B cell (primary cell): ENCODE results near the gene EYS. TPM values are rescaled to one million over a fixed set of nuclear protein-coding genes. Genes with fewer than 3 reads are reported as not detected.

Experiments
- ATAC-seq: fragments of 200-7000 bp; cut with Tn5 transposase; one replicate; pipeline ENCODE4 v1.10.0; 2021; ENCODE audit warnings: low read depth, mild to moderate bottlenecking, moderate number of reproducible peaks, moderate library complexity
- CTCF ChIA-PET: fragments of 350-600 bp; sonication (Branson Sonifier 250); formaldehyde crosslinking; loops from one replicate; lab custom pipeline; 2021; ENCODE audit warnings: antibody characterized with exemption, inconsistent platforms; lab: Charles Lee
- POLR2A ChIA-PET: fragments of 350-600 bp; sonication (Branson Sonifier 250); formaldehyde crosslinking; loops from one replicate; lab custom pipeline; 2021; ENCODE audit warnings: antibody characterized with exemption; lab: Charles Lee
- DNase-seq: peaks from one replicate; pipeline ENCODE4 v3.0.0; 2013
- H2AFZ ChIP-seq: 2 replicates; pipeline ENCODE4 v1.6.1; 2012; ENCODE audit warnings: mild to moderate bottlenecking, low read depth, low read length; ENCODE audit not compliant: insufficient read depth, poor library complexity, severe bottlenecking
- H3K27ac ChIP-seq, 2 donors: 1 replicate in 1 of 2; 2 replicates in 1 of 2; pipeline ENCODE4 v1.5.1; 2012 to 2013; ENCODE audit warnings: low read length in 2 of 2, mild to moderate bottlenecking in 2 of 2, moderate library complexity in 1 of 2
- H3K27me3 ChIP-seq, 4 experiments: fragments of 200-600 bp in 1 of 4; sonication (generic) in 1 of 4; replicated peaks in 1 of 4; 1 replicate in 2 of 4; 2 replicates in 2 of 4; pipeline versions ENCODE4 v1.6.1 to v1.7.0; 2013 to 2016; ENCODE audit warnings: low read length in 3 of 4, mild to moderate bottlenecking in 2 of 4, mixed read lengths in 1 of 4, moderate library complexity in 1 of 4; ENCODE audit not compliant: insufficient read depth in 4 of 4, control insufficient read depth in 3 of 4; ENCODE audit errors: control extremely low read depth in 1 of 4
- H3K36me3 ChIP-seq, 2 experiments: replicated peaks in 1 of 2; 1 replicate in 1 of 2; 2 replicates in 1 of 2; pipeline versions ENCODE4 v1.6.1 to v1.7.1; 2013; ENCODE audit warnings: low read length in 1 of 2; ENCODE audit not compliant: insufficient read depth in 2 of 2, control insufficient read depth in 1 of 2; ENCODE audit errors: control extremely low read depth in 1 of 2, extremely low read depth in 1 of 2
- H3K4me1 ChIP-seq, 2 donors: fragments of 200-600 bp in 1 of 2; sonication (generic) in 1 of 2; 1 replicate in 1 of 2; 2 replicates in 1 of 2; pipeline versions ENCODE4 v1.5.1 to v1.6.1; 2013 to 2017; ENCODE audit warnings: low read length in 2 of 2; ENCODE audit not compliant: control insufficient read depth in 2 of 2, insufficient read depth in 2 of 2
- H3K4me2 ChIP-seq: replicated peaks from 2 replicates; pipeline ENCODE3; 2012; ENCODE audit warnings: mild to moderate bottlenecking, low read depth, low read length; ENCODE audit not compliant: poor library complexity, severe bottlenecking
- H3K4me3 ChIP-seq, 5 experiments: fragments of 200-600 bp in 1 of 5; sonication (generic) in 1 of 5; 1 replicate in 3 of 5; 2 replicates in 2 of 5; pipeline versions ENCODE4 v1.5.1 to v1.7.0; 2011 to 2016; ENCODE audit warnings: low read length in 4 of 5, mild to moderate bottlenecking in 4 of 5, low read depth in 2 of 5, control low read depth in 1 of 5, moderate library complexity in 1 of 5; ENCODE audit not compliant: insufficient read depth in 1 of 5; ENCODE audit errors: control extremely low read depth in 1 of 5, extremely low read depth in 1 of 5
- H3K79me2 ChIP-seq: fragments of 200-600 bp; sonication (generic); one replicate; pipeline ENCODE4 v1.6.0; 2016; ENCODE audit warnings: low read length; ENCODE audit not compliant: control insufficient read depth, insufficient read depth
- H3K9ac ChIP-seq: fragments of 200-600 bp; sonication (generic); 2 replicates; pipeline ENCODE4 v1.6.1; 2017; ENCODE audit warnings: mild to moderate bottlenecking, low read length, moderate library complexity
- H3K9me3 ChIP-seq, 3 donors: one replicate each; pipeline versions ENCODE4 v1.6.1 to v1.7.1; 2013; ENCODE audit warnings: low read length in 2 of 3; ENCODE audit not compliant: control insufficient read depth in 2 of 3, insufficient read depth in 1 of 3; ENCODE audit errors: control extremely low read depth in 1 of 3
- H4K20me1 ChIP-seq: 2 replicates; pipeline ENCODE4 v1.6.0; 2012; ENCODE audit warnings: mild to moderate bottlenecking, low read length; ENCODE audit not compliant: insufficient read depth, control insufficient read depth, poor library complexity, severe bottlenecking
- H3K27ac Mint-ChIP-seq: one replicate; pipeline ENCODE4 v1.8.0; 2021; ENCODE audit warnings: mixed read lengths
- H3K27me3 Mint-ChIP-seq: one replicate; pipeline ENCODE4 v1.8.0; 2021; ENCODE audit warnings: mixed read lengths
- H3K4me1 Mint-ChIP-seq: one replicate; pipeline ENCODE4 v1.8.0; 2021; ENCODE audit warnings: mixed read lengths
- H3K4me3 Mint-ChIP-seq: one replicate; pipeline ENCODE4 v1.8.0; 2021; ENCODE audit warnings: mixed read lengths
- H3K9me3 Mint-ChIP-seq: one replicate; pipeline ENCODE4 v1.8.0; 2022; ENCODE audit warnings: mixed read lengths; ENCODE audit not compliant: insufficient read depth
- EZH2 ChIP-seq: IDR thresholded peaks from 2 replicates; pipeline ENCODE4 v1.6.1; 2012; ENCODE audit warnings: borderline replicate concordance, low read depth, mild to moderate bottlenecking, moderate library complexity, low read length; ENCODE audit not compliant: insufficient read depth, poor library complexity, severe bottlenecking
- WGBS: methylation state at CpG from one replicate; pipeline ENCODE4 v1.1.5; 2013; ENCODE audit warnings: missing lambda C conversion rate; ENCODE audit not compliant: insufficient coverage; 5-methylcytosine and 5-hydroxymethylcytosine counted together
- intact Hi-C: fragments of 100-400 bp; cut with micrococcal nuclease; formaldehyde crosslinking; loops from one replicate; pipeline ENCODE4 v1.10.0; 2022
- polyA plus RNA-seq: library from polyadenylated mRNA; depleted of rRNA; stranded (reverse); fragments of >200 nt; gene quantifications from 2 replicates; pipeline ENCODE4 v1.2.3, GENCODE V29; 2012
- total RNA-seq, 2 donors: library from RNA; stranded (reverse); fragments of 120-200 nt in 1 of 2; gene quantifications; 1 replicate in 1 of 2; 2 replicates in 1 of 2; pipeline versions ENCODE4 v1.2.3 to v1.2.4, GENCODE V29; 2013 to 2022
- TF ChIP-seq, protein P1 (sequence below): fragments of 200-600 bp; IDR thresholded peaks from one replicate; pipeline ENCODE4 v1.8.0; 2022; ENCODE audit warnings: antibody characterized with exemption, mild to moderate bottlenecking

Gene EYS
- total and polyA plus RNA-seq, 2 donors (not counting 1 experiment from before 2014, with no cell fraction given), result not detected

GRCh38 chr6:65088575-65088974 lies 618.5 kb downstream of the EYS start:
- Histone ChIP-seq H4K20me1 (no peaks in the 10 kb centered on the region), H2AFZ (no peak overlapping the region), H3K36me3 (no peaks in the 10 kb centered on the region), H3K4me2 (no peak overlapping the region), H3K4me3 (no peak overlapping the region), H3K79me2 (no peaks in the 10 kb centered on the region), H3K9me3 (peaks cover 0 to 8% (median 0%) of the 10 kb centered on the region in 3 donors), H3K27me3 (no peaks in the 10 kb centered on the region), H3K9ac (no peak overlapping the region), H3K27ac (no peak overlapping the region), H3K4me1 (no peaks in the 10 kb centered on the region)
- DNase-seq (no peak), ATAC-seq (no peak)
- no peak overlapping the region for H3K27ac Mint-ChIP-seq
- no peaks in the 10 kb centered on the region for H3K4me1 Mint-ChIP-seq
- H3K9me3 Mint-ChIP-seq, result peaks cover 9% of the 10 kb centered on the region
- TF ChIP-seq EZH2, result no peak
- TF ChIP-seq, protein P1, sequence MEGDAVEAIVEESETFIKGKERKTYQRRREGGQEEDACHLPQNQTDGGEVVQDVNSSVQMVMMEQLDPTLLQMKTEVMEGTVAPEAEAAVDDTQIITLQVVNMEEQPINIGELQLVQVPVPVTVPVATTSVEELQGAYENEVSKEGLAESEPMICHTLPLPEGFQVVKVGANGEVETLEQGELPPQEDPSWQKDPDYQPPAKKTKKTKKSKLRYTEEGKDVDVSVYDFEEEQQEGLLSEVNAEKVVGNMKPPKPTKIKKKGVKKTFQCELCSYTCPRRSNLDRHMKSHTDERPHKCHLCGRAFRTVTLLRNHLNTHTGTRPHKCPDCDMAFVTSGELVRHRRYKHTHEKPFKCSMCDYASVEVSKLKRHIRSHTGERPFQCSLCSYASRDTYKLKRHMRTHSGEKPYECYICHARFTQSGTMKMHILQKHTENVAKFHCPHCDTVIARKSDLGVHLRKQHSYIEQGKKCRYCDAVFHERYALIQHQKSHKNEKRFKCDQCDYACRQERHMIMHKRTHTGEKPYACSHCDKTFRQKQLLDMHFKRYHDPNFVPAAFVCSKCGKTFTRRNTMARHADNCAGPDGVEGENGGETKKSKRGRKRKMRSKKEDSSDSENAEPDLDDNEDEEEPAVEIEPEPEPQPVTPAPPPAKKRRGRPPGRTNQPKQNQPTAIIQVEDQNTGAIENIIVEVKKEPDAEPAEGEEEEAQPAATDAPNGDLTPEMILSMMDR, result no peak
- CTCF ChIA-PET, result no interaction called here
- no peaks in the 10 kb centered on the region for H3K27me3 Mint-ChIP-seq
- WGBS, result 100% methylated on average over 2 of the region's 3 CpGs
- intact Hi-C loops, result no loop called here
- H3K4me3 Mint-ChIP-seq, result no peak overlapping the region
- POLR2A ChIA-PET, result no interaction called here

DNA sequence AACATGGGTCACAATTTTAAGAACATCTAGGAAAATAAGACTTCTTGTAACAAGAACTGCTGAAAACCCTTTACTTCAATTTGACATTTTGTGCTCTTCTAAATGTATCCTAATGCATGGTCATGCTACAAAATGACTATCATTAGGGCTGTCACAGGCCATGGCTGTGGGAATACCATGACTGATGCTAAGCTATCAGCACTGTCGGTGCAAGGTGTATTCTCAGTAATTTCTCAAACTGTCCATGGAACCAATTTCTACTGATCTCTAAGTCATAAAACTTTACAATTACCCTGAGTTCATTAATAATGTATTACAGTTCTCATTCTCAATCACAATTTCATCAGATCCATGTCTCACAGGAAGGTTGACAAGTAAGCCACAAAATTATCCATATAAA lies 625.3 kb downstream of the EYS start:
- Histone ChIP-seq H3K27me3 (no peaks in the 10 kb centered on the region), H3K27ac (no peak overlapping the region), H3K79me2 (no peaks in the 10 kb centered on the region), H3K9me3 (no peaks in the 10 kb centered on the region), H2AFZ (no peak overlapping the region), H4K20me1 (no peaks in the 10 kb centered on the region), H3K9ac (no peak overlapping the region), H3K4me3 (no peak overlapping the region), H3K4me1 (no peaks in the 10 kb centered on the region), H3K36me3 (no peaks in the 10 kb centered on the region), H3K4me2 (no peak overlapping the region)
- Mint-ChIP-seq H3K4me1 (no peaks in the 10 kb centered on the region), H3K27ac (no peak overlapping the region), H3K27me3 (no peaks in the 10 kb centered on the region), H3K4me3 (no peak overlapping the region), H3K9me3 (peaks cover 2% of the 10 kb centered on the region)
- CTCF ChIA-PET, result no interaction called here
- DNase-seq, result no peak
- TF ChIP-seq EZH2, result no peak
- TF ChIP-seq, protein P1, result no peak
- POLR2A ChIA-PET, result no interaction called here
- intact Hi-C loops, result no loop called here
- no peak for ATAC-seq
- WGBS, result 83% methylated on average over 1 of the region's 1 CpG
